ENCODE data around the gene HNRNPA3. TPM values are rescaled to one million over a fixed set of nuclear protein-coding genes. Genes with fewer than 3 reads are reported as not detected.

The HNRNPA3 gene
- total and polyA plus RNA-seq, 2 of the 13 experiments (the other 11 are each of a cell fraction or from before 2014, with no cell fraction given), result 73.3 to 97.7 TPM

- TF ChIP-seq DMTF1 (CRISPR knock-in tag; IDR thresholded peaks at IDR 0.05), result no peak
- no peak for TF ChIP-seq DZIP1 (CRISPR knock-in tag; IDR thresholded peaks at IDR 0.05)
- TF ChIP-seq HBP1 (CRISPR knock-in tag; IDR thresholded peaks at IDR 0.05; ENCODE audit: low read depth), result no peak; the same call in 1 of the 2 replicates
- TF ChIP-seq SOX6 (IDR thresholded peaks at IDR 0.05), result no peak
- peak; percentile 75 for TF ChIP-seq SOX6 (CRISPR knock-in tag; IDR thresholded peaks at IDR 0.05)
- no peak for TF ChIP-seq FOSL1 (CRISPR knock-in tag; IDR thresholded peaks at IDR 0.05; ENCODE audit: borderline replicate concordance)
- TF ChIP-seq KAT2B (IDR thresholded peaks at IDR 0.05; ENCODE audit: borderline replicate concordance, low read depth, low read length), result no peak
- no peak for TF ChIP-seq GTF2F1 (IDR thresholded peaks at IDR 0.05; ENCODE audit: low read length)
- no peak for TF ChIP-seq MED8 (CRISPR knock-in tag; IDR thresholded peaks at IDR 0.05; ENCODE audit: insufficient replicate concordance)
- no peak for TF ChIP-seq E2F2 (CRISPR knock-in tag; IDR thresholded peaks at IDR 0.05; ENCODE audit: borderline replicate concordance)
- TF ChIP-seq NRL (CRISPR knock-in tag; IDR thresholded peaks at IDR 0.05; ENCODE audit: borderline replicate concordance), result no peak
- TF ChIP-seq ZNF766 (CRISPR knock-in tag; IDR thresholded peaks at IDR 0.05; ENCODE audit: borderline replicate concordance), result no peak
- TF ChIP-seq ZNF597 (CRISPR knock-in tag; IDR thresholded peaks at IDR 0.05), result no peak
- no peak; the same call in 1 of the 2 replicates for TF ChIP-seq THAP11 (CRISPR knock-in tag; IDR thresholded peaks at IDR 0.05)
- no peak for TF ChIP-seq ZNF20 (CRISPR knock-in tag; IDR thresholded peaks at IDR 0.05)
- no peak for TF ChIP-seq ZBTB49 (CRISPR knock-in tag; IDR thresholded peaks at IDR 0.05; ENCODE audit: borderline replicate concordance)
Measured at GRCh38 chr2:177265824-177266817, 53.5 kb downstream of the HNRNPA3 start (continued).

Measured in HepG2 (cell line).